Neural cell (in vitro differentiated cells): ENCODE results near the gene TSPEAR. TPM values are rescaled to one million over a fixed set of nuclear protein-coding genes. Genes with fewer than 3 reads are reported as not detected.

Source experiments
- H2AFZ ChIP-seq: fragments of 200-600, 300-800 bp; sonication (generic), shearing (Covaris generic); 2 replicates; pipeline ENCODE4 v1.6.0; 2014; ENCODE audit warnings: low read depth, mild to moderate bottlenecking, antibody characterized with exemption, low read length, moderate library complexity
- H3F3A ChIP-seq: fragments of 200-600 bp; shearing (Covaris generic); 2 replicates; pipeline ENCODE4 v1.6.1; 2016; ENCODE audit warnings: mild to moderate bottlenecking, moderate library complexity, mixed read lengths, antibody characterized with exemption, low read length; ENCODE audit not compliant: insufficient read depth, poor library complexity, severe bottlenecking
- H3K27ac ChIP-seq: fragments of 200-600, 300-800 bp; sonication (generic), shearing (Covaris generic); 2 replicates; pipeline ENCODE4 v1.5.1; 2014; ENCODE audit warnings: mild to moderate bottlenecking, low read length, moderate library complexity
- H3K27me3 ChIP-seq: fragments of 300-800, 200-600 bp; sonication (generic), shearing (Covaris generic); 2 replicates; pipeline ENCODE4 v1.6.0; 2014; ENCODE audit warnings: mild to moderate bottlenecking, low read depth, low read length, moderate library complexity; ENCODE audit not compliant: insufficient read depth
- H3K36me3 ChIP-seq: fragments of 300-800, 200-600 bp; sonication (generic), shearing (Covaris generic); 2 replicates; pipeline ENCODE4 v1.5.1; 2014; ENCODE audit warnings: mild to moderate bottlenecking, antibody characterized with exemption, low read length, moderate library complexity; ENCODE audit not compliant: insufficient read depth
- H3K4me2 ChIP-seq: fragments of 300-800, 200-600 bp; sonication (generic), shearing (Covaris generic); 2 replicates; pipeline ENCODE4 v1.6.0; 2014; ENCODE audit warnings: mild to moderate bottlenecking, low read length
- H3K4me3 ChIP-seq: fragments of 300-800, 200-600 bp; sonication (generic), shearing (Covaris generic); 2 replicates; pipeline ENCODE4 v1.5.1; 2014; ENCODE audit warnings: mild to moderate bottlenecking, low read length, moderate library complexity
- H3K79me2 ChIP-seq: fragments of 200-600 bp; shearing (Covaris generic); replicated peaks from 2 replicates; pipeline ENCODE4 v1.6.0; 2014; ENCODE audit warnings: mild to moderate bottlenecking, low read length, moderate library complexity; ENCODE audit not compliant: insufficient read depth
- H3K9ac ChIP-seq: fragments of 300-800, 200-600 bp; sonication (generic), shearing (Covaris generic); 2 replicates; pipeline ENCODE4 v1.6.1; 2016; ENCODE audit warnings: mild to moderate bottlenecking, low read length, mixed read lengths
- H3K9me2 ChIP-seq: fragments of 200-600 bp; shearing (Covaris generic); 2 replicates; pipeline ENCODE4 v1.6.1; 2016; ENCODE audit warnings: mild to moderate bottlenecking, low read length, mixed read lengths; ENCODE audit not compliant: insufficient read depth
- H3K9me3 ChIP-seq: fragments of 200-600, 300-800 bp; sonication (generic), shearing (Covaris generic); 2 replicates; pipeline ENCODE4 v1.6.1; 2016; ENCODE audit warnings: mild to moderate bottlenecking, mixed run types, low read length, moderate library complexity, mixed read lengths
- H4K20me1 ChIP-seq: fragments of 200-600 bp; shearing (Covaris generic); 2 replicates; pipeline ENCODE4 v1.6.1; 2016; ENCODE audit warnings: mild to moderate bottlenecking, mixed run types; ENCODE audit not compliant: insufficient read depth
- EP300 ChIP-seq: fragments of 450-650 bp; conservative IDR thresholded peaks from 2 replicates; pipeline ENCODE4 v1.6.1; 2014; ENCODE audit warnings: antibody characterized with exemption, mild to moderate bottlenecking, moderate library complexity; ENCODE audit not compliant: poor library complexity, severe bottlenecking
- EZH2 ChIP-seq: fragments of 200-600, 300-800 bp; shearing (Covaris generic), sonication (generic); IDR thresholded peaks from 2 replicates; pipeline ENCODE4 v1.6.1; 2014; ENCODE audit warnings: antibody characterized with exemption, low read length, borderline replicate concordance, mild to moderate bottlenecking; ENCODE audit not compliant: insufficient read depth, poor library complexity, severe bottlenecking
- MXI1 ChIP-seq: fragments of 450-650 bp; conservative IDR thresholded peaks from 2 replicates; pipeline ENCODE4 v1.6.1; 2014; ENCODE audit warnings: antibody characterized with exemption, mild to moderate bottlenecking; ENCODE audit not compliant: poor library complexity, severe bottlenecking
- POLR2AphosphoS5 ChIP-seq: IDR thresholded peaks from 2 replicates; pipeline ENCODE4 v1.6.1; 2012
- RAD21 ChIP-seq: fragments of 450-650 bp; conservative IDR thresholded peaks from 2 replicates; pipeline ENCODE4 v1.6.1; 2014; ENCODE audit warnings: antibody characterized with exemption, mild to moderate bottlenecking, moderate library complexity
- REST ChIP-seq: IDR thresholded peaks from 2 replicates; pipeline ENCODE4 v1.6.1; 2012; ENCODE audit warnings: borderline replicate concordance
- SMC3 ChIP-seq: fragments of 450-650 bp; conservative IDR thresholded peaks from 2 replicates; pipeline ENCODE4 v1.6.1; 2014; ENCODE audit warnings: antibody characterized with exemption, mild to moderate bottlenecking, moderate library complexity; ENCODE audit not compliant: poor library complexity
- TAF1 ChIP-seq: IDR thresholded peaks from 2 replicates; pipeline ENCODE4 v1.6.1; 2012; ENCODE audit warnings: low read depth
- polyA plus RNA-seq: library from polyadenylated mRNA; depleted of rRNA; stranded (reverse); fragments of >200 nt; gene quantifications from 2 replicates; pipeline ENCODE4 v1.2.3, GENCODE V29; 2014
- TF ChIP-seq, protein P1 (sequence below): fragments of 450-650 bp; IDR thresholded peaks from 2 replicates; pipeline ENCODE4 v1.5.1; 2014; ENCODE audit warnings: antibody characterized with exemption, mild to moderate bottlenecking, moderate library complexity; ENCODE audit not compliant: poor library complexity, severe bottlenecking

Gene TSPEAR
- polyA plus RNA-seq, 1 donor from 2014 or later, result 0.19 TPM

DNA sequence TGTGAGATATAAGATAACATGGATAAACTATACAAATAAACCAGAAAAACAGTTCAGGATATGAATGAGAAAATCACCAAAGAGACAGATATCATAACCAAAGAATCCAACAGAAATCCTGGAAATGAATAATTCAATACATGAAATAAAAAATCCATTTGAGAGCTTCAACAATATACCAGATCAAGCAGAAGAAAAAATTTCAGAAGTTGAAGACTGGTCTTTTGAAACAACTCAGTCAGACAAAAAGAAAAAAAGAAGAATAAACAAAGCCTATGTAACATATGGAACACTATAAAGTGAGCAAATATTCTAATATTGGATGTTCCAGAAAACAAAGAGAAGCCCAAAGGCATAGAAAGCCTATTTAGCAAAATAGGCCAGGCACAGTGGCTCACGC lies 39.5 kb downstream of the TSPEAR start:
- Histone ChIP-seq H3K9me2 (no peaks in the 10 kb centered on the region), H3K27me3 (no peaks in the 10 kb centered on the region), H3K9me3 (peaks cover 4% of the 10 kb centered on the region), H3K36me3 (no peaks in the 10 kb centered on the region), H2AFZ (no peak overlapping the region), H3K4me2 (no peak overlapping the region), H3K27ac (no peak overlapping the region), H4K20me1 (no peaks in the 10 kb centered on the region), H3F3A (no peaks in the 10 kb centered on the region), H3K79me2 (no peaks in the 10 kb centered on the region), H3K4me3 (no peak overlapping the region), H3K9ac (no peak overlapping the region)
- TF ChIP-seq REST (no peak), RAD21 (no peak), EP300 (no peak), POLR2AphosphoS5 (no peak), SMC3 (no peak), TAF1 (no peak)
- TF ChIP-seq, protein P1, sequence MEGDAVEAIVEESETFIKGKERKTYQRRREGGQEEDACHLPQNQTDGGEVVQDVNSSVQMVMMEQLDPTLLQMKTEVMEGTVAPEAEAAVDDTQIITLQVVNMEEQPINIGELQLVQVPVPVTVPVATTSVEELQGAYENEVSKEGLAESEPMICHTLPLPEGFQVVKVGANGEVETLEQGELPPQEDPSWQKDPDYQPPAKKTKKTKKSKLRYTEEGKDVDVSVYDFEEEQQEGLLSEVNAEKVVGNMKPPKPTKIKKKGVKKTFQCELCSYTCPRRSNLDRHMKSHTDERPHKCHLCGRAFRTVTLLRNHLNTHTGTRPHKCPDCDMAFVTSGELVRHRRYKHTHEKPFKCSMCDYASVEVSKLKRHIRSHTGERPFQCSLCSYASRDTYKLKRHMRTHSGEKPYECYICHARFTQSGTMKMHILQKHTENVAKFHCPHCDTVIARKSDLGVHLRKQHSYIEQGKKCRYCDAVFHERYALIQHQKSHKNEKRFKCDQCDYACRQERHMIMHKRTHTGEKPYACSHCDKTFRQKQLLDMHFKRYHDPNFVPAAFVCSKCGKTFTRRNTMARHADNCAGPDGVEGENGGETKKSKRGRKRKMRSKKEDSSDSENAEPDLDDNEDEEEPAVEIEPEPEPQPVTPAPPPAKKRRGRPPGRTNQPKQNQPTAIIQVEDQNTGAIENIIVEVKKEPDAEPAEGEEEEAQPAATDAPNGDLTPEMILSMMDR, result no peak

DNA sequence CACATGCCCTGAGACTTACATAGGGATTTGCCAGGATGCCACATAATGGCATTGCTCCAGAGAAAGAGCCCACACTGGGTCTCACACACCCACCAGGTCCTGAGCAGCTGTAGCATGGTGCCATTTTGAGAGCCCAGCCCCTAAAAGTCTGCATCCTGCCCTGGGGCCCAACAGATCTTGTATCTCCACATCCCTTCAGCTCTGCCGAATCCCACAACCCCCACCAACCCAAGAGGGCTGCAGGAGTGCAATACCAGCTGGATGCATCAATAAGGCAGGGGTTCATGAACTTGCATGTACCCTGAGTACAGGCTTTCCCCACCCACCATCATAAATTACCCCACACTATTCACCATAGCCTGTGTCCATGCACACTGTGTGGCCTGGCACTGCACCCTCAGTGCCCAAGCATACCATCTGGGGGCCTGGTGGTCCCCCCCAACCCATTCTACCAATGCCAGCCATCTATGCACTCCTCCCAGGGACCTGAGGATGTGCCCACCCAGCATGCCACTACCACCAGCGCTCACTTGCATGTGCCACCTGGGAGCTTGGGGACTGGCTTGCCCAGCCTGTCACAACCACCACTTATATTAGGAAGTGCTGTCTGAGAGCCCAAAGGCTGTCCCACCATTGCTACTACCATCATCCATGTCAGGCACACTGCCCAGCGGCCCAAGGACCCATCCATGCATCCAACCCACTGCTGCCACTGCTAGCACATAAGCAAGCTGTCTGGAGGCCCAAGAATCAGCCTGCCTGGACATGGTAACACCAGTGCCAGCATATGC lies 40.5 kb downstream of the TSPEAR start:
- no peak overlapping the region for H3K4me3 ChIP-seq
- no peak overlapping the region for H2AFZ ChIP-seq
- TF ChIP-seq REST, result no peak
- no peak for TF ChIP-seq POLR2AphosphoS5
- TF ChIP-seq RAD21, result no peak
- TF ChIP-seq MXI1, result no peak
- no peak for TF ChIP-seq EP300
- TF ChIP-seq SMC3, result no peak
- TF ChIP-seq, protein P1, result no peak
- TF ChIP-seq TAF1, result no peak
- TF ChIP-seq EZH2, result no peak

More for the DNA sequence above, 40.5 kb downstream of the TSPEAR start:
- Histone ChIP-seq H3K4me2 (no peak overlapping the region), H3K9me2 (no peaks in the 10 kb centered on the region), H3K79me2 (no peaks in the 10 kb centered on the region), H3K27me3 (no peaks in the 10 kb centered on the region), H3K9me3 (peaks cover 4% of the 10 kb centered on the region), H3F3A (no peaks in the 10 kb centered on the region), H3K27ac (no peak overlapping the region), H3K9ac (no peak overlapping the region), H3K36me3 (no peaks in the 10 kb centered on the region), H4K20me1 (no peaks in the 10 kb centered on the region)
